ENCODE measurements around the gene CELSR1. TPM values are rescaled to one million over a fixed set of nuclear protein-coding genes. Genes with fewer than 3 reads are reported as not detected.

CELSR1 gene
- total RNA-seq, 2 experiments from 2014 or later: 0.31 to 0.33 TPM

DNA sequence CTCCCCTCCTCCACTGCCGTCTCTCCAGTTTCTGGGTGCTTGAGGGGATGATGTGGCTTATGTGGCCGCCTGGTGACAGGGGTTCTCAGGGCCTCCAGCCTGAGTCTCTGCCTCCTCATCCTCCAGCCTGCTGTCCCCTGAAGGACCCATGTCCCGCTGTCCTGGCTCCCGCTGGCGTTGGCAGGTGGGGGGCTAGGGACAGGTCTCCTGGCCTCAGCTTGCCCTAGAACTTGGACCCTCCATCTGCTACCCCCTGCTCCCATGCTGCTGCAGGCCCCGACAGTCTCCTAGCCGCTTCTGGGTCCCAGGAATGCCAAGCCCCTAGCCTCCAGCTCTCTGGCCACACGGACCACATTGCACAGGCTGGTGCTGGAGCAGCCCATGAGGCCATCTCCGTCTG, 13.9 kb upstream of the CELSR1 start:
- DNase-seq (no peak), ATAC-seq (ENCODE audit: low read depth) (no peak)
- POLR2A ChIA-PET: no interaction called here
- no peaks in the 10 kb centered on the region for H3K36me3 Mint-ChIP-seq
- H3K27ac Mint-ChIP-seq: no peak overlapping the region
- H3K27me3 Mint-ChIP-seq: peaks cover 4% of the 10 kb centered on the region
- no peak overlapping the region for H3K4me3 Mint-ChIP-seq
- H3K9me3 Mint-ChIP-seq: peaks cover 6% of the 10 kb centered on the region
- H3K4me1 Mint-ChIP-seq: no peaks in the 10 kb centered on the region

DNA sequence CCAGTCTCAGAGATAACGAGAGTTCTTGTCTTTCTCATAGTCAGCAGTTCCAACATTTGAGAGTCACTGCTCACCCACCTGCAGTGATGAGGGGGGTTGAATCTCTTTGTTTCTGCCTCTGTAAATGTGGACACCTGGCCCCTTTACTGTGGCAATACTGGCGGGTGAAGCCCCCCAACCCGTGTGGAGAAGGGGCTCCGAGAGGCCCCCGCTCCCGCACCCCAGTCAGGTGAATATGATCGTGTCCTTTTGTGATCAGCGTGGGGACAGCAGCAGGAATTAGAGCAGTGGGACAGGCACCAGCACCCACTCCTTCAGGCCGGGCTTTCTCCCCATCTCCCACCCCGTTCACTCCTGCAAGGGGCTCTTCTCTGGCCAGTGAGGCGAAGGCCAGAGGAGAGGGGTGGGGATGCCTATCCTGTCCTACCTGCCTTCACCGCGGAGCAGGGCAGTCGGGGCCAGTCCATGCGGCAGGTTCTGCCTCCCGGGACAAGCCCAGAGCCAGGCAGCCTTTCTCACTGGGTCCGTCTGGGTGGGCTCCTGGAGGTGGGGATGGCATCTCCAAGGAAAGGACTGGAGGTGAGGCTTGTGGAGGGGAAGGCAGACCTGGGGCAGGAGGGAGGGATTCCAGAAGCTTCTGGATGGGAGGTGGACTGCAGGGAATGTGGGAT, 12.7 kb upstream of the CELSR1 start:
- H3K27me3 Mint-ChIP-seq: peaks cover 4% of the 10 kb centered on the region

DNA sequence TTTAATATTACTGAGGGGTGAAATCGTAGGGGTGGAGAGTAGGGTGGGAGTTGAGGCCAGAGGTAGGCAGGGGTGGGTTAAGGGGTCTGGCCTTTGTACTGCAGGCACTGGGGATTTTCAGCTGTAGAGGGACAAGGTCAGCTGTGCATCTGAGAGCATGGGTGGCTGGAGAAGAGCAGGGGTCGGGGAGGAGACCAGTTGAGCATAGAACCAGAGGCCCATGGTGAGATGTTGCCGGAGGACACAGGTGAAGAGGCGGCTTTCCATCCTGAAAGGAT, 12.1 kb upstream of the CELSR1 start:
- DNase-seq: no peak
- POLR2A ChIA-PET: no interaction called here
- H3K9me3 Mint-ChIP-seq: peaks cover 6% of the 10 kb centered on the region
- H3K27me3 Mint-ChIP-seq: peaks cover 4% of the 10 kb centered on the region
- no peak overlapping the region for H3K4me3 Mint-ChIP-seq
- ATAC-seq (ENCODE audit: low read depth): no peak
- H3K4me1 Mint-ChIP-seq: no peaks in the 10 kb centered on the region
- no peaks in the 10 kb centered on the region for H3K36me3 Mint-ChIP-seq
- no peak overlapping the region for H3K27ac Mint-ChIP-seq

More for the DNA sequence above, 12.7 kb upstream of the CELSR1 start:
- DNase-seq: no peak
- Mint-ChIP-seq H3K4me3 (no peak overlapping the region), H3K36me3 (no peaks in the 10 kb centered on the region), H3K4me1 (no peaks in the 10 kb centered on the region), H3K27ac (no peak overlapping the region), H3K9me3 (peaks cover 6% of the 10 kb centered on the region)
- POLR2A ChIA-PET: no interaction called here
- no peak for ATAC-seq (ENCODE audit: low read depth)

DNA sequence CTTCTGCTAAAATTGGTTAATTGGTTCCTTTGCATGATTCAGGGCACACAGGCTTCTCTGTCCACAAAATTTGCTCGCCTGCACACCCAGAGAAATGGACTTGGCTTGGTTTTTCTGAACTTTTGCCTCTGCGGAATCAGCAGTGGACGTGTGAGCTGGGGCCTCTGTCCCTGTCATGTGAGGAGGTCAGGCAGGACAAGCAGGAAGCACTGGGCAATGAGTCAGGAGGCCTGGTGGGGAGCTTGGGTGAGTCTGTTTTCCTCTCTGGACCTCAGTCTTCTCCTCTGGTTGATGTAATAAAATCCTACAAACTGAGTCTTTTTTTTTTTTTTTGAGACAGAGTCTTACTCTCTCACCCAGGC, 10.4 kb upstream of the CELSR1 start:
- ATAC-seq (ENCODE audit: low read depth) (no peak), DNase-seq (no peak)
- Mint-ChIP-seq H3K9me3 (peaks cover 2% of the 10 kb centered on the region), H3K4me1 (no peaks in the 10 kb centered on the region), H3K27ac (no peak overlapping the region), H3K36me3 (no peaks in the 10 kb centered on the region), H3K4me3 (no peak overlapping the region), H3K27me3 (peaks cover 4% of the 10 kb centered on the region)
- POLR2A ChIA-PET: no interaction called here

DNA sequence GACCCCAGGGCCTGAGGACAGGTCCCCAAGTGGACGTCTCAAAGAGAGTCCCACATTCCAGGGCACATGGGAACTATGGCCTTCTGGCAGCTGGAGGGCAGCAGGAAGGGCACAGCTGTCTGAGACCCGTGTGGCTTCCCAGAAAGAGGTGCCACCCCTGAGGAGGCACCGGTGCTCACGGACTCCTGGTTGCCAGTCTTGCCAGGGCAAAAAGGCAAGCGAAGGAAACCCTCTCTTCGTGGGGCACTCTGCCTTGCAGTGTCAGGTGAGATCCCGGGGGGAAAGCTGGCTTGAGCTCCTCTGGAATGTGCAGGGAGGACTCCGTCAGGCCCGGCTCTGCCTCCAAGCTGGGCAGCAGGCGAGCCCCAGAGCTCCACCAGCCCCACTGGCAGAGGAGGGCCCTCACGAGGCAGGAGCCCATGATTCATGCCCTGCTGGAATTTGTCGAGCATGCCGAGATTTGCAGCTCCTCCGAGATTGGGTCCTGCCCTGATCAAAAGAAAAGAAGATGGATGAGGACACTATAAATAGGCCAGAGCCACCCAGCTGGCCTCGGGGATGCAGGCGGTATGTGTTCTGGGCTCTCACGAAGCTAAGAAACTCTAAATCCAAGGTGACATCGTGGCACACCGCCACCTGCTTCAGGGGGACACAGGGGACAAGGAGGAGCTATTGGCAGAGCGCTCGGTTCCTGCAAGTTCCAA, 9.9 kb upstream of the CELSR1 start:
- POLR2A ChIA-PET: no interaction called here
- no peak for DNase-seq
- Mint-ChIP-seq H3K27me3 (peaks cover 4% of the 10 kb centered on the region), H3K4me3 (no peak overlapping the region), H3K36me3 (no peaks in the 10 kb centered on the region), H3K9me3 (peaks cover under 1% of the 10 kb centered on the region), H3K4me1 (no peaks in the 10 kb centered on the region), H3K27ac (no peak overlapping the region)
- no peak for ATAC-seq (ENCODE audit: low read depth)

DNA sequence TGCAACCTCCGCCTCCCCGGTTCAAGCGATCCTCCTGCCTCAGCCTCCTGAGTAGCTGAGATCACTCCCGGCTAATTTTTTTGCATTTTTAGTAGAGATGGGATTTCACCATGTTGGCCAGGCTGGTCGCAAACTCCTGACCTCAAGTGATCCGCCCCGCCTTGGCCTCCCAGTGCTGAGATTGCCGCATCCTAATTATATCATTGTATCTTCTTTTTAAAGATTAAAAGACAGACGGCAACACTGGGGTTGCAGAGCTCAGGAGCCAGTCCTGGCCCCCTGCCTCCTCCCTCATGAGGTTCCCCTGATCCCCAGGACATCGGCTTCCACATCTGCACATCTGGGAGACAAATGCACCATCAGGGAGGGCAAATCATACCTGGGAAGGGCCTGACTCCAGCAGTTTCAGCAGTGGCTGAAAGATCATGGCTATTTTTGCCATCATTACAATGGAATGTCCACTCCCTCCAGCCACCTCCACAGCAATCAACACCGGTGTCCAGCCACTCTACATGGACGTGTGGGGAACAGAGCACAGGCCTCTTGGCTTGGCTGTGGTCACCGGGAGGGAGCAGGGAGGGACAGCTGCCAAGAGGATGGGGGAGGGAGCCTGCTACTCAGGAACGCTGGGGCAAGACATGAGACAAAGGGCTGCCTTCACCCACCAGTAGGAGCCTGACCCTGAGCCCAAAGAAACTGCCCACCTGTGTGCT, 9.2 kb upstream of the CELSR1 start:
- no peak overlapping the region for H3K27ac Mint-ChIP-seq
- H3K4me3 Mint-ChIP-seq: no peak overlapping the region
- no peak for DNase-seq
- ATAC-seq (ENCODE audit: low read depth): no peak
- H3K36me3 Mint-ChIP-seq: no peaks in the 10 kb centered on the region
- POLR2A ChIA-PET: no interaction called here
- no peaks in the 10 kb centered on the region for H3K9me3 Mint-ChIP-seq
- H3K27me3 Mint-ChIP-seq: peaks cover 11% of the 10 kb centered on the region
- no peaks in the 10 kb centered on the region for H3K4me1 Mint-ChIP-seq

DNA sequence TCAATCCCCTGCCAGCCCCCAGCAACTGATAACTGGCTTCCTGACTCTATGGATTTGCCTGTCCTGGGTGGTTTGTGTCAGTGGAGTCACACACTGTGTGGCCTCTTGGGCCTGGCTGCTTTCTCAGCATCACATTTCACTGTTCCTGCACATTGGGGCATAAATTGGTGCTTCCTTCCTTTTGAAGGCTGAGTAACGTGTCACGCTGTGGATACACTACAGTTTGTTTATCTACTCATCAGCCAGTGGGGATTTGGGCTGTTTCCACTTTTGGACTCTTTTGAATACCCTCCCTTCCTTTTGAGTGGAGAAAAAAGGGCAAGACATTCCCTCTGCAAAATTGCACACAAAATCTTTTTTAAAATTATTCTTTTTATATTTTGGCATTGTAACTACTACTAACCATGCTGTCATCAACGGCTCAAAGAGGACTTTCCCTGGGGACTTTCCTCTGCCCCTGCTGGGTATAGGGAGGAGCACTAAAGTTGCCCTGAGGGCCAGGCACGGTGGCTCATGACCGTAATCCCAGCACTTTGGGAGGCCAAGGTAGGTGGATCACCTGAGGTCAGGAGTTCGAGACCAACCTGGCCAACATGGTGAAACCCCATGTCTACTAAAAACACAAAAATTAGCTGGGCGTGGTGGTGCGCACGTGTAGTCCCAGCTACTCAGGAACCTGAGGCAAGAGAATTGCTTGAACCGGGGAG, 7.8 kb upstream of the CELSR1 start:
- DNase-seq (no peak), ATAC-seq (ENCODE audit: low read depth) (no peak)
- no peaks in the 10 kb centered on the region for H3K4me1 Mint-ChIP-seq
- H3K27me3 Mint-ChIP-seq: peaks cover 17% of the 10 kb centered on the region
- H3K36me3 Mint-ChIP-seq: no peaks in the 10 kb centered on the region
- no peaks in the 10 kb centered on the region for H3K9me3 Mint-ChIP-seq
- no peak overlapping the region for H3K4me3 Mint-ChIP-seq
- H3K27ac Mint-ChIP-seq: no peak overlapping the region
- POLR2A ChIA-PET: no interaction called here

DNA sequence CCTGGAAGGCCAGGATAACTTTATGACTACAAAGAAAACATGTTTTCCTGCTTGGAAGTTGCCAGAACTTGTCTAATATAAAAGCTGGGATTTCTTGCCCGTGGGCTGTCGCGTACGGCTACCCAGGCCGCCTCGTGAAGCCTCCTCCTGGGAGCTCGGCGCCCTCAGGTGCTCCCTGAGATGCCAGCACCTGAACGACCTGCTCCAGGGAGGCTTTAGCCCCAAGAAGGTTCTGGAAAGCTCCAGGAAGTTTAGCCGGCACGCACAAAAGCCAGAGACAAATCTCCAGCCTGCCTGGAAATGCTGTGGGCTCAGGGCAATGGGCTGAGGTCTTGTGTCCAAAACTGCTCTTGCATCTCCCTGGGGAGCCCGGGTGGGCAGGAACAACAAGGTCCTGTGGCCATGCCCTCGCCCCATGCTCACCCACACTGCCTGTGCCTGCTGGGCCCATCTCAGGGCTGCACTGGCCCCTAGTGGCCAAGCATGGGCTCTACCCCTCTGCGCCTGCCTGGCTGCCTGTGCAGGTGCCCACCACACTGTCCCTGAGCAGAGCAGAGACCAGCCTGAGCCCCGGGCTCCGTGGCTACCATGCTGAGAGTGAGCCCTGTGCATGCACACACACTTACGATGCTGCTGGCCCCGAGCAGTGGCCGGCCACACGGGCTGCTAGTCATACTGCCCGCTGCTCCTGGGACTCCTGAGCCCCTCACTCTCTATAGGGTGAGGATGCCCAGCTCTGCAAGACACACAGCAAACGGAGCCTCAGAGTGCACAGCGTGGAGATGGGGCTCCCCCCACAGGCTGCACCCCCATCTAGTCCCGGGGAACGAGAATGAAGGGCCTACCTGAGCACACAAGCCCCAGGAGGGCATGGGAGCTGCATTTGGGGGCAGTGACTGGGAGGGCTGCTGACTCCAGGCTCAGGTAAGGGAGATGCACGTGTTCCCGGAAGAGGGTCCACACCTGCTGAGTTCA, 4.9 kb upstream of the CELSR1 start:
- DNase-seq (peak; percentile 78), ATAC-seq (ENCODE audit: low read depth) (peak; percentile 99)
- POLR2A ChIA-PET: interaction anchor here (1.0 kb wide), 1 partner anchor 175 kb away, joined by 3 read pairs; no protein-coding TSS in a partner anchor
- Mint-ChIP-seq H3K4me3 (no peak overlapping the region), H3K9me3 (no peaks in the 10 kb centered on the region), H3K27me3 (peaks cover 38% of the 10 kb centered on the region), H3K4me1 (peaks cover 1% of the 10 kb centered on the region), H3K27ac (no peak overlapping the region), H3K36me3 (no peaks in the 10 kb centered on the region)

DNA sequence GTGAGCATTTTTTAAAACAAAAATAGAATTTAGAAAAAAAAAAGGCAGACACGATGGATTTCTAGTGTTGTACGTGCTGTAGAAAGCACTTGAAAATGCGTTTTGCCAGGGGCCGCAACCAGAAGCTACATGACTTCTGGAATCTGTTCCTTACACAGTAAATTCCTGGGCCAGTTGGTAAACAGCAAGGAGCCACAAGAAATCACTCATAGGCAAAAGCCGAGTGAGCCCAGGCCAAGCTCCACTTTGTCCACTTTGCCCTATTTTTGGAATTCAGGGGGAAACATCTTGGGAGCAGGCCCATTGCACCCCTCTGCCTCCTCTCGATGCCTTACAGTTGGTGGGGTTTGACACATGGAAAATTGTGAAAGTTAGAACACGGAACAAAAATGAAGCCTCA, 4.1 kb upstream of the CELSR1 start:
- DNase-seq (no peak), ATAC-seq (ENCODE audit: low read depth) (no peak)
- H3K4me1 Mint-ChIP-seq: peaks cover 1% of the 10 kb centered on the region
- no peaks in the 10 kb centered on the region for H3K36me3 Mint-ChIP-seq
- no peak overlapping the region for H3K4me3 Mint-ChIP-seq
- no peaks in the 10 kb centered on the region for H3K9me3 Mint-ChIP-seq
- H3K27ac Mint-ChIP-seq: no peak overlapping the region
- H3K27me3 Mint-ChIP-seq: peaks cover 35% of the 10 kb centered on the region
- POLR2A ChIA-PET: interaction anchor here (1.0 kb wide), 1 partner anchor 174 kb away, joined by 3 read pairs; no protein-coding TSS in a partner anchor

DNA sequence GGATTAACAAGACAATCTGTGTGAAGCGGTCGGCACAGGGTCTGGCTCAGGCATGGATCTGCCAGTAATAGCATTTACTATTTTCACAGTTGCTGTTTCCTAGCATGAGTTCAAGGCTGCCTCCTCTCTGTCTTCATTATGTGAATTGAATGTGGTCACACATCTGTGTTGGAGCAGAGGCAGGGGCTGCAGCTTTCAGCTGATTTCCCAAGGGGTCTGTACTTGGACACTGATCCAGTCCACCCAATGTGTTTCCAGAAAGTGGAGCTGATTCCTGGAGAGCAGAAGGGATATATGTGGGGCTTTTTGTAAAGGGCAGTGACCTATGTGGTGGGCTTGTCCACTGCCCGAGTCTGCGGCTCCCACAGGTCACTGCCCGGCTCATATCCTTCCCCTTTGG, 3.5 kb upstream of the CELSR1 start:
- no peak overlapping the region for H3K4me3 Mint-ChIP-seq
- peaks cover 1% of the 10 kb centered on the region for H3K4me1 Mint-ChIP-seq
- ATAC-seq (ENCODE audit: low read depth) (no peak), DNase-seq (no peak)
- POLR2A ChIA-PET: no interaction called here
- H3K36me3 Mint-ChIP-seq: no peaks in the 10 kb centered on the region
- no peaks in the 10 kb centered on the region for H3K9me3 Mint-ChIP-seq
- no peak overlapping the region for H3K27ac Mint-ChIP-seq
- peaks cover 35% of the 10 kb centered on the region for H3K27me3 Mint-ChIP-seq

DNA sequence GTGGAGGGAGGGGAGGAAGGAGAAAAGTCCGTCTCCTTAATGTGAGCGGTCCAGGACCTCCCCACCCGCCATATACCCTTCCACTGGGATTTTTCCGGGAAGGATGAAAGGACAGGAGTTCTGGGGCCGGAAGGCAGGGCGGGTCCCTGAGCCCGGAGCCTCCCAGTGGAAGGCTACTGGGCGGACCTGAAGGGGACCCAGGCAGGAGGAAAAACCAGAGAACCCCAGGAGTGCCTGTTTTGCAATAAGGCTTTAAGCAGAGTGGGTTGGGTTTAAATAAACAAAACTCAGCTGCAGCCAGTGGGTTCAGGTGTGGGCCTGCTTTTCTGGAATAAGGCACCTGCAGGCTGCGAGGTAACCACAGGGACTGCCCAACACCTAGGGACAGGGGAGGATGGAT, 1.7 kb upstream of the CELSR1 start:
- POLR2A ChIA-PET: no interaction called here

DNA sequence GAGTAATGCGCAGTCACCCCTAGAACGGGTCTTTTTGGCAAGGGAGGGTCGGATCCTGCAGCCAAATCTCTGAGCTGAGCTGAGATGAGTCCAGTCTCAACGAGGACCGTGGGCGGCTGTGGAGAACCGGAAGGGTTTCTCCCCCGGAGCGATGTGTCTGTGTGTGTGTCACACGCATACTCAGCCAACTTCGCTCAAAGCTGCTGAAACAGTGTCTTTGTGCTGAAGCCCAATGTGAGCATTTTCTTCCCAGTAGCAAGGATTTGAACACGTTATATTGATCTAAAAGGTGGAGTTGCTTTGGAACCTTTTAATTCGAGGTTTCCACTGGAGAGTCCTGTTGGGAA, 1.4 kb upstream of the CELSR1 start:
- DNase-seq: no peak
- ATAC-seq (ENCODE audit: low read depth): no peak
- Mint-ChIP-seq H3K4me1 (peaks cover 1% of the 10 kb centered on the region), H3K9me3 (no peaks in the 10 kb centered on the region), H3K27me3 (peaks cover 39% of the 10 kb centered on the region), H3K36me3 (no peaks in the 10 kb centered on the region), H3K4me3 (no peak overlapping the region), H3K27ac (no peak overlapping the region)
- POLR2A ChIA-PET: no interaction called here

More for the DNA sequence above, 1.7 kb upstream of the CELSR1 start:
- Mint-ChIP-seq H3K27me3 (peaks cover 39% of the 10 kb centered on the region), H3K27ac (no peak overlapping the region), H3K4me1 (peaks cover 1% of the 10 kb centered on the region), H3K4me3 (no peak overlapping the region), H3K36me3 (no peaks in the 10 kb centered on the region), H3K9me3 (no peaks in the 10 kb centered on the region)
- DNase-seq: no peak
- ATAC-seq (ENCODE audit: low read depth): no peak

Measured in activated naive CD8-positive, alpha-beta T cell treated with anti-CD3 and anti-CD28 coated beads, Interleukin-2, amount 10 ng/mL, durations not matched to agents 7 days and 5 days (primary cell).